ENCODE measurements around the gene GPBP1L1.

The GPBP1L1 gene

DNA sequence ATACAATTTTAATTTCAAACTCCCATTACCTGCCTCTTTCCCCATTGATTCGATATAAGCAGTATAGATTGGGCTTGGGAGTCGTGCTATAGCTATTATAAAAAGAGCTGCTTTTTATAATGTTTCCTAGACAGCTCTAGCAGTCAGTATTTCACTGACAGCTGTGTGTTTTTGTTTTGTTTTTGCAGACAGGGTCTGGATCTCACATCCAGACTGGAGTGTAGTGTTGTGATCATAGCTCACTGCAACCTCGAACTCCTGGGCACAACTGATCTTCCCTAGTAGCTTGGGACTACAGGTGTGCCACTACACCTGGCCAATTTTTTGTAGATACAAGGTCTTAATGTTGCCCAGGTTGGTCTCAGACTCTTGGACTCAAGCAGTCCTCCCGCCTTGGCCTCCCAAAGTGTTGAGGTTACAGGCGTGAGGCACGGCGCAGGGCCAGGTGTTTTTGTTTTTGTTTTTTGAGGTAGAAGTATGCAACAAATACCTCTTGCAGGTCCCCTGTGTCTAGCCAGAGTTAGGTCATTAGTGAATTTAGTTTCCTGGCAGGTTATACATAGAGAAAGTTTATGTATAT is 100.7 kb downstream of the GPBP1L1 start:
- no peak for DNase-seq

DNA sequence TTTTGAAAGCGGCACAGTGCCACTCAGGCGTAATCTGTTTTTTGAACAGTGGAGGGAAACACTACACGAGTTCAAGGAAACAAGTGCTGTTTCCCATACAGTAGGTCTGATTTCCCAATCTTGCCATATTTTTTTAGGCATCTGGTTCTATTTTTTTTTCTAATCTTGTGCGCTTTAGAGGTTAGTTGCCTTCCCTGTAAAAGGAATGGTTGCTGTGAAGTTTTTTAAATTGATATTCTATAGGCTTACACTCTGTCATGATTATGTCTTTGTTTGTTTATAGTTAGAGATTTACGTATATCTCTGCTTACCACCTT is 101.3 kb downstream of the GPBP1L1 start:
- DNase-seq, result no peak

DNA sequence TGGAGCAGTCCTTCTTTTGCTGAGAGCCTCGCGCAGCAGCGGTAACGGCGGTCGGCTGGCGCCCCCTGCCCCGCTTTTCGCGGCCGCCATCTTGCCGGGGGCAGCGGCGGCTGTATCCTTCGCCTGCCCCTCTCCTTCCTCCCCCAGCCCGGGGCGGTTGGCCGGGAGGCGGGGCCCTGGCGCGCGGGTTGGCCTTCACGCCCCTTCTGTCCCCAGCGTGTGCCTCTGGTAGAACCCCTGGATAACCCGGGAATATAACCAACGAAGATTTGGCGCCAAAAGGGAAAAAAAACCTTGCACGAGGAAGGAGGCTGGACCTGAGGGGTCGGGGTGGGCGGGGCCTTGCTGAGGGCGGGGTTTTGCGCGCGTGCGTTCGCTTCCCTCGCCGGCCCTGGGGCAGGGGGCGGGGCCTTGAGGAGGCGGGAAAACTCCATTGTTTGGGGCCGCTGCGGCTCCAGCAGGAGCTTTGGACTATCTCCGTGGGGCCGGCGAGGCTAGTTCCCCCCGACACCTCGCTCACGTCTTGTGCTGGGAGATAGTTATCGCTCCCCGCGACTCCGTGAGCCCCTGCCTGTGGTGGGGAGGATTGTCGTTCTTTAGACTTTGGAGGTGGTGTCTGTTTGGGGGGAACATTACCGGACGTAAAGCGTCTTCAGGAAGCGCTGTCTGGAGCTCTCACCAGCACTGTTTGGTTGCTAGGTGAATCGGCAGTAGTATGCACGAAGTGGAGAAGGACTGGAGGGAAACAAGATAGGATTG is 101.8 kb downstream of the GPBP1L1 start:
- peak; percentile 91 for DNase-seq

DNA sequence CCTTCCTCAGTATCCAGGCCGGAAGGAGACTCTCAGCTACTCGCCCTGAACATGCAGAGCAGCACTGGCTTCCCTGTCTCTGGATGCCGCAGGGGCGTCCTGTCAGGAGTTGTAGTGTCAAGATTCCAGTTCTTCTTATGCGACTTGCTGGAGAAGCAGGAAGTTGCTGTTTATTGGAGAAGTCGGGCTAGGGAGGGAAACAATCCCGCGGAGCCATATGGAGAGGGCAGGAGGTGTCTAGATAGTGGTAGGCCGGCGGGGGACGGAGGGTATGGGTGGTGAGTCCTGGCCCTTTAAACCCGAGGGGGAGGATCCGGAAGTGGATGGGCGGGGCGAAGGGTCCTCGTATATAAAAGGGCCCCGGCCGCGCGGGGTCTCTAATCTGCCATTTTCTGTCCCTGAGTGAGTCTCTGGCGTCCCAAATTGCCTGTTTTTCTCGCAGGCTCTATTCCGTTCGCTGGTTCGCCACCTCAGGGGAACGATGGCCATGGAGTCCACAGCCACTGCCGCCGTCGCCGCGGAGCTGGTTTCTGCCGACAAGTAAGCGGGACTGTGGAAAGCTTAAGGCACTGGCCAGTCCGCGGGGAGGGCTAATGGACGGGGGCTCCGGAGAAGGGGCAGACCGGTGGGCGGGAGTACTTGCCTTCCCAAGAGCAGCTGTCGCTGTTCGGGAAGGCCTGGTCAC is 102.5 kb downstream of the GPBP1L1 start, which contains the start of gene NASP:
TSS of gene NASP (plus strand) at position 376 of the 685 bp plus-strand sequence. CDS start at position 482, 106 bp downstream.
- DNase-seq, result peak; percentile 94 to 96

DNA sequence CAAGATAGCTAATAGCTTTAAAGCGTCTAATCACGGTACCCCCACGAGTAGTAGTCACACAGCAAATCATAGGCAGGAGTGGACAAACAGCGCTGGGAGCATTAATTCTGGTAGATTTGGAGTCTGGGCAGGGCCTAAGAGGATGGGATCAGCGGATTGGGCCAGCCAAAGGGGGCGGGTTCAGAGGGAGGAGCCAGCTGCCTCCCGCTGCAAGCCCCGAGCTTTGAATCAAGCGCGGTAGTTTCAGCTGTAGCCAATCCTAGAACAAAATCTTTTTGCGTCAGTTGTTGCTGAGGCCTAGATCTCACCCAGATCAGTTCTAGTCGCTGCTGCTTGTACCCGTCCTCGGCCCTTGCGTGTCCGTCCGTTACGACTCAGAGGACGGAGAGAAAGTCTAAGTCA is 103.1 kb downstream of the GPBP1L1 start:
- peak; percentile 94 to 96 for DNase-seq

Data from activated CD4-positive, alpha-beta T cell treated with anti-CD3 and anti-CD28 coated beads, Interleukin-2, amount 50 U/mL, for 48 hours (primary cell).